AG09309 (cell line): Measurements from ENCODE around the gene ITGAV.

Experiments used
- DNase-seq: peaks from one replicate; pipeline ENCODE4 v3.0.0-alpha.2; 2010; ENCODE audit warnings: low read depth
- H3K4me3 ChIP-seq: 2 replicates; pipeline ENCODE4 v1.5.1; 2011; ENCODE audit warnings: mild to moderate bottlenecking, low read depth, low read length, moderate library complexity; ENCODE audit not compliant: control insufficient read depth
- TF ChIP-seq, protein P1 (sequence below): IDR thresholded peaks from 2 replicates; pipeline ENCODE4 v1.5.1; 2011; ENCODE audit warnings: mild to moderate bottlenecking, low read depth, low read length, inconsistent platforms; ENCODE audit not compliant: insufficient read depth, control insufficient read depth; ENCODE audit errors: missing control alignments

Gene ITGAV

DNA sequence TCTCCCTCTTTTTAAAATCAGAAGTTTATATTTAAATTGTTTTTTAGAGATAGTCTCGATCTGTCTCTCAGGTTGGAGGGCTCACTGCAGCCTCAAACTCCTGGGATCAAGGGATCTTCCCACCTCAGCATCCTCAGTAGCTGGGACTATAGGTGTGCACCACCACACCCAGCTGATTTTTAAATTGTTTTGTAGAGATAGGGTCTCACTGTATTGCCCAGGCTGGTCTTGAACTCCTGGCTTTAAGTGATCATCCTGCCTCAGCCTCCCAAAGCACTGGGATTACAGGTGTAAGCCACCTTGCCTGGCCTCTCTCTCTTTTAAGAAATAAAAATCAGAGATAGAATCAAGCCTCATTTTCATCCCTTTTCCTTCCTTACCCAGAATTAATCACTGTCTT lies 126.1 kb downstream of the ITGAV start:
- H3K4me3 ChIP-seq = no peak overlapping the region
- TF ChIP-seq, protein P1, sequence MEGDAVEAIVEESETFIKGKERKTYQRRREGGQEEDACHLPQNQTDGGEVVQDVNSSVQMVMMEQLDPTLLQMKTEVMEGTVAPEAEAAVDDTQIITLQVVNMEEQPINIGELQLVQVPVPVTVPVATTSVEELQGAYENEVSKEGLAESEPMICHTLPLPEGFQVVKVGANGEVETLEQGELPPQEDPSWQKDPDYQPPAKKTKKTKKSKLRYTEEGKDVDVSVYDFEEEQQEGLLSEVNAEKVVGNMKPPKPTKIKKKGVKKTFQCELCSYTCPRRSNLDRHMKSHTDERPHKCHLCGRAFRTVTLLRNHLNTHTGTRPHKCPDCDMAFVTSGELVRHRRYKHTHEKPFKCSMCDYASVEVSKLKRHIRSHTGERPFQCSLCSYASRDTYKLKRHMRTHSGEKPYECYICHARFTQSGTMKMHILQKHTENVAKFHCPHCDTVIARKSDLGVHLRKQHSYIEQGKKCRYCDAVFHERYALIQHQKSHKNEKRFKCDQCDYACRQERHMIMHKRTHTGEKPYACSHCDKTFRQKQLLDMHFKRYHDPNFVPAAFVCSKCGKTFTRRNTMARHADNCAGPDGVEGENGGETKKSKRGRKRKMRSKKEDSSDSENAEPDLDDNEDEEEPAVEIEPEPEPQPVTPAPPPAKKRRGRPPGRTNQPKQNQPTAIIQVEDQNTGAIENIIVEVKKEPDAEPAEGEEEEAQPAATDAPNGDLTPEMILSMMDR = no peak
- no peak for DNase-seq

DNA sequence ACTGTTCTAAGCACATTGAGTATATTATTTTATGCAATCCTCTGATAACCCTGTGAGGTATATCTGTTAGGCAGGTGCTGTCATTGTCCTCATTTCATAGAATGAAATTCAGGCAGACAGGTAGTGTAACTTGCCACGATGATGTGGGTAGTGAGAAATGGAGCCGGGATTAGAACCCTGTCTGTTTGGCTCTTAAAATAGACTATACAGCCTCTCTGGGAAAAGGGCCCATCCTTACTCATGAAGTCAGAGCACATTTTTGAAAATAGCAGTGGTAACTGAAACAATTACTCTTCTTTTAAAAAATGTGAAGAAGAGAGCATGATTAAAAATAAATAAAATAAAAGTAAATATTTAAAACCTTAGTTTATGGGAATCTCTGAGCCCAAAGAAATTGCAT lies 127.0 kb downstream of the ITGAV start:
- no peak for DNase-seq
- TF ChIP-seq, protein P1 = no peak

DNA sequence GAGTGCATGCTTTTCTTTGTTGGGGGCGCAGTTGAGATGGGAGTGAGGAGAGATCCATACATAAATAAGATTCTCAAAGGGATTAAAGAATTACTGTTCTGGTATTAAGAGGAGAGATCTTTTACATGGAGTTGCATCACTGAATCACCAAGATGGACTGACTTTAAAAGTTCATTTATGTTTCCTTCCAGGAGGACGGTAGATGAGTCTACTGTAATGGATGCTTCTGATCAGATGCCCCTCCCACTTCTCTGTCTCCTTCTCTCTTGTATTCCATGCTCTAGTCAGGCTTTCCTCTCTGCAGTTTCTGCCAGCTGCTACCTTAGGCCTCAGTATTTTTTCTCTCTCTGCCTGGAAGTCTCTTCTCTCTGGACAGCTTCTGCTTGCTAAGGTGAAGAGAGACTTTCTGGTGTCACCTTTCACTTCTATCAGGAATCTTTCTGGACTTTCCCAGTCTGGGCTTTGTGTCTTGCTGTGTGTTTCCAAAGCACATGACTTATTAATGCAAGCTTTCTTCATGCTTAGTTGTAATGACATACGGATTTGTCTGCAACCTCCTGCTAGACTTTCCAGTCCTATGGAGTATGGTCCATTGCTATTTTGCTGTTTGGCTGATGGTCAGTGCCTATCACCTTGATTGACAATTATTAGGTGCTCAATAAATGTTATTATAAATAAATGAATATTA lies 127.6 kb downstream of the ITGAV start:
- TF ChIP-seq, protein P1 = no peak
- no peak for DNase-seq
- no peak overlapping the region for H3K4me3 ChIP-seq

More for the DNA sequence above, 127.0 kb downstream of the ITGAV start:
- H3K4me3 ChIP-seq = no peak overlapping the region

DNA sequence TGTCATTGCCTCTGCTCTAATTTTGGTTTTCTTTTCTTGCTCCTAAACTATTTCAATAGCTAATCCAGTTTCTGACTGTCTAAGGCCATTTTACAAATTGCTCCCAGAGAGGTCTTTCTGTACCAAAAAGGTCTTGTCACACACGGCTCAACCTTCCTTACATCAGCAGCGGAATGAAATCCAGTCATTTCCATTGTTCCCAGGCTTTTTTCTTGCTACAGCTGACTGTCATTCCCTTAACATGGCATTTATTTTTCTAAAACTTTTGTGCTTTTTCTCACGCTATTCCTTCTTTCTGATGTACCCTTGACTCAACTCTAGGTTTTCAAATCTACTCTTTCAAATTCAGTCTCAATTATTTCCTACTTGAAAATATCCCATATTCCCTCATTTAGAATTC lies 128.3 kb downstream of the ITGAV start:
- DNase-seq = no peak
- TF ChIP-seq, protein P1 = no peak
- no peak overlapping the region for H3K4me3 ChIP-seq

DNA sequence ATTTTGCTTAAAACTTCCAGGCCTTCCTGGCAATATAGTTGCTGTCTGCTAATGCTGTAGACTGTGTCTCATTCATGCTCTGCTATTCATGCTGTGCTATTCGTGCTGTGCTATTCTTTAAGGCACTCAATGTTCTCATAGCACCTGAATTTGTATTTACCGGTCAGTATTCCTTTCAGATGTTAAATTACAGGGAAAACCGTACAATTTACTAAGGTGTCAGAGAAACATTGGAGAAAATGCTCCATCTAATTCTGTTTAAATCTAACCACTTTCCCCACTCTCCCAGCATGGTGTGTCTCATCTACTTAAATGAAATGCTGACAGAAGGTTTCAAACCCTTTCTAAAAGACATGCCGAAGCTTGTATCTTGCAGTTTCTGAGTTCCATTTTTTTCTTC lies 129.0 kb downstream of the ITGAV start:
- DNase-seq = no peak
- TF ChIP-seq, protein P1 = no peak
- H3K4me3 ChIP-seq = no peak overlapping the region

DNA sequence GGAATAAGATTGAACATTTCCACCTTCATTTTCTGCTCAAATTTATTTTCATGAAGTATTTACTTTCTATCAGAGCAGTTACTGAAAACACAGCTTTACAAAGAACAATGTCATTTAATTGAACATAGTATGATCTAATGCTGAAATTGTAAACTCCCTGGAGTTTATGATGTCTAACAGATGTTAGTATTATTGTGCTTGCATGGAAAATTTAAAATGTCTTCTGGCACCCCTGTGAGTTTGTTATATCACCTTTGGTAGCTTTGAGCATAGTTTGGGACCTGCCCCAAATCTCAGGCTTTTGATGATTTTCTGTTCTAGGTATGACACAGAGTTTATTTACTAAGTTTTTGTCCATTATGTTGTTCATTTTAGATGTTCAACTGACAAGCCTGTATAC lies 132.1 kb downstream of the ITGAV start:
- no peak for DNase-seq
- H3K4me3 ChIP-seq = no peak overlapping the region
- TF ChIP-seq, protein P1 = no peak

DNA sequence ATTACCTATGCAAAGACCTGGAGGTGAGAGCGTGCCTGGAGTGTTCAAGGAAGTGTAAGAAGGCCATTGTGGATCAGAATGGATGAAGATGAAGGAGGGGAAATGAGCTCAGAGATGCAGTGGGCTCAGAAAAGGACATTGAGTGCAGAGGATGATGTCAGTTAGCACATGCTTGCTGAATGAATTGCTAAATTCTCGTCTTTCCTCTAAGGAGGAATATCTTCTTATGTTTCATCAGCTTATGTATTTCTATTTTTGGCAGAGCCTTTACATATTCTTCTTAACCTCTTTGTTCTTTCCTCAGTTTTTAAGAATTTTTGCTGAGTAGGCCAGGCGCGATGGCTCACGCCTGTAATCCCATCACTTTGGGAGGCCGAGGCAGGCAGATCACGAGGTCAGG lies 134.9 kb downstream of the ITGAV start:
- TF ChIP-seq, protein P1 = no peak
- DNase-seq = no peak
- H3K4me3 ChIP-seq = no peak overlapping the region
